ENCODE measurements around the gene GALNT1.

GRCh38 chr18:35592298-35592697, 10.8 kb downstream of the GALNT1 start:
- no peak for TF ChIP-seq POLR2A (IDR thresholded peaks at IDR 0.05)
- no peak for TF ChIP-seq CTCF (IDR thresholded peaks at IDR 0.05)
